Activated effector memory CD4-positive, alpha-beta T cell treated with Interleukin-2 at 50 U/mL for 16 hours (primary cell): ENCODE results near the gene LRRC8B.
"Not testable (repeated sequence)": the region's sequence is repeated elsewhere in the genome, so short reads cannot be mapped to it uniquely, and the experiment has no call there.

Experiments used
- DNase-seq: peaks from one replicate; pipeline ENCODE4 v3.0.0-alpha.2; 2020

LRRC8B gene

GRCh38 chr1:89609781-89610456 lies 85.3 kb downstream of the LRRC8B start:
- peak; percentile 44 for DNase-seq

DNA sequence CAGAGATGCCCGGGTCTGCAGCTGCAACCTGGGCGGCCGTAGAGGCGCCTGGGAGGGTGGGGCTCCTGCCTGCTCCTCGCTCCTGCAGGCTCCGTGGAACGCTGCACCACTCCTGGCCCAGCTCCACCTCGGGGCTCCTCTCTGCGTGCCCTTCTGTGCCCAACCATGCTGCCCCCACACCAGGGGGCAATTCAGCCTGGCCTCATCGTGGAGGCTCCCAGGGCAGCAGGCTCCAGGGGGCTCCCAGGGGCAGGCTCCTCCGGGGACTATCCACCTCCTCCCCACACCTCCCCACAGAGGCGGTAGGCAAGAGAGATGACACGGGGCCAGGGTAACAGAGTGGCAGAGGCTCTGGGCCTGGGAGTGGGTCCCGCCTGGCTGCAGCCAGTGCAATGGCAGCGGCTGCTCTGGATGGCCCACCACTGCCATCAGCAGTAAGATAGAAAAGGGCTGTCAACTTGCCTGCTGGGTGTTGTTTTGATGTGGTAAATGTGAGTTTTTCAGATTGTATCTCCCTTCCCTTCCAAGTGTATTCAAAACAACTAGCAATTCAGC lies 85.9 kb downstream of the LRRC8B start:
- peak; percentile 64 for DNase-seq

DNA sequence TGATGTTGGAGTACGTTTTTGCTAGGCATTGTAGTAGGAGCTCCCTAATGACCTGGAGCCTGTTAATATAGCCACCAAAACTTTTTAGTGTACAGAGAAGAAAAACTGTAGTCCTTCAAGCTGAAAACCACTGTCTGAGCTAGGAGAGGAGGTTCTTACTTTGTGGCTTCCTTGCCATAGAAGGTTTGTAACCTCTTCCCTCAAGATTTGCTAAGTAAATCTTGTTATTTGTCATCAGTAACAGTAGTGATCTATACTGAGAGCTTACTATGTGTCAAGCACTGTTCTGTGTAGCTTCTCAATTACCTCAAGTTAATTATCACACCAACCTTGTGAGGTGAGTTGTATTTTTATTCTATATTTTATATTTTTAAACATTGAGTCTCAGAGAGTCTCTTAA lies 87.1 kb downstream of the LRRC8B start:
- no peak for DNase-seq

DNA sequence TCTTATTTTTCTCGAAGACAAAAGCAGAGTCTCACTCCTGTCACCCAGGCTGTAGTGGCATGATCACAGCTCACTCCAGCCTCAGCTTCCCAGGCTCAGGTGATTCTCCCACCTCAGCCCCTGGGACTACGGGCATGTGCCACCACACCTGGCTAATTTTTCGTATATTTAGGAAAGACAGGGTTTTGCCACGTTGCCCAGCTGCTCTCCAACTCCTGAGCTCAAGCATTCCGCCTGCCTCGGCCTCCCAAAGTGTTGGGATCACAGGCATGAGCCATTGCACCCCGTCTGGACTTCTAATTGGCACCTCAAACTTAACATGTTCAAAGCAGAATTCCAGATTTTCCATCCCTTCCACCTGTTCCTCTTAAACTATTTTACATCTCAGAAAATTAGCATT lies 89.3 kb downstream of the LRRC8B start:
- DNase-seq: no peak

- no peak for DNase-seq
These were observed 91.3 kb downstream of the LRRC8B start for GRCh38 chr1:89615676-89616598.

GRCh38 chr1:89616844-89617627 lies 92.4 kb downstream of the LRRC8B start:
- DNase-seq: no peak

GRCh38 chr1:89620664-89621063 lies 96.0 kb downstream of the LRRC8B start:
- no peak for DNase-seq

DNA sequence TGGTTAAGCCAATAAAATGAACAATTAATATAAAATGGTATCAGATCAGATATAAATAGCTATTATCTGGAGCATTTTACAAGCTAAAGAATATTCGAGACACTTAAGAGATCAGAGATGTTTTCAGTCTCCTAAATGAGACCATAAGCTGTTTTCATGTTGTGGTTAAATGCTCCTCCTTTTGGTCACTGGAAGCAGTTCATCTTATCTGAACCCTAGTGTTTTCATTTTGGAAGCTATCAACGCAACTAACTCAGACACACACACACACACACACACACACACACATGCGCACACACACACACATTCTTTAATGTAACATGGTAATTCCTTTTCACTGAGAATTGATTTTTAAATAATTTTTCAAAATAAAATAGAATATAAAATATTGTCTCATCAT lies 98.3 kb downstream of the LRRC8B start:
- DNase-seq: no peak

- no peak for DNase-seq
These were observed 99.7 kb downstream of the LRRC8B start for GRCh38 chr1:89624314-89624713.

GRCh38 chr1:89624715-89625323 lies 100.2 kb downstream of the LRRC8B start:
- no peak for DNase-seq

GRCh38 chr1:89627596-89627962 lies 103.0 kb downstream of the LRRC8B start:
- no peak for DNase-seq

GRCh38 chr1:89629146-89629545 lies 104.5 kb downstream of the LRRC8B start:
- DNase-seq: no peak

DNA sequence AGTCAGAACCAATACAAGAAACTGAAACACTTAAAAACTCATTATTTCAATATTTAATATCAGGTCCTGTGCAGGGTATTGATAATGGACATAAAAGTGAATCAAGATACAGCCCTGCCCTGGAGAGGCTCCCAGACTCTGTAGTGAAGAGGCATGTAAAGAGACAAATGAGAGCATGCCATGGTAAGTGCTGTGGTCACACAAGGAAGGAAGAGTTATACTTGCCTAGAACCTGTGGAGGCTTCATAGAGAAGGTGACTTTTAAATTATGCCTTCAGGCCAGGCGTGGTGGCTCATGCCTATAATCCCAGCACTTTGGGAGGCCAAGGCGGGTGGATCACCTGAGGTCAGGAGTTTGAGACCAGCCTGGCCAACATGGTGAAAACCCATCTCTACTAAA lies 105.0 kb downstream of the LRRC8B start:
- DNase-seq: not testable (repeated sequence)

GRCh38 chr1:89630048-89630447 lies 105.4 kb downstream of the LRRC8B start:
- DNase-seq: no peak

- no peak for DNase-seq
These were observed 107.4 kb downstream of the LRRC8B start for GRCh38 chr1:89631816-89632656.

GRCh38 chr1:89632657-89633247 lies 108.1 kb downstream of the LRRC8B start, which contains the start of gene LRRC8C:
LRRC8C (plus strand) TSS chr1:89633120; CDS start chr1:89686474, 53,354 bp downstream.
- DNase-seq: peak; percentile 83

DNA sequence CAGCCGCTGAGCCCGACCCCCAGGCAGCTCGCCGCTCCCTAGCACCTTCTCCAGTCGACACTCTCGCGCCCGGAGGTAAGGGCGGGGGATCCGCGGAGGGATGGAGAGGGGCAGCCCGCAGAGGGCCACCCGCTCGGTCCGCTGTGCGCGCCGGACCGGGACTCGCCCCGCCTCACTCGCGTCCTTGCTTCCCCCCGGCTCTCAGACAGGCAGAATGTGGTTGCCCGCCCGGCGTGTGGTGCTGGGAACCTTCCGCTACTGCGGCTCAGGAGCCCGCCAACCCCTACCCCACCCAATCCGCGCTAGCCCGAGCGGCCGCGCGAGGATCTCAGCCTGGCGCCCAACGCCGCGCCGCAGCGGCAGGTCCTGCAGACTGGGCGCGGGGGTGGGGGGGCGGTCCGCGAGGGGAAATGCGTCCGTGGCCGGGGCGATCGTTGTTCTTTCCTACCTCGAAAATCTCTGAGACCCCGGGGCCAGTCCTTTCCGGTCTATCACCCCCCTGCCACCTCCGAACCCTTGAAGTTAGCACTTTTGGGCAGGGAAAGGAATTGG lies 108.7 kb downstream of the LRRC8B start:
- peak; percentile 56 for DNase-seq

- DNase-seq: no peak
These were observed 109.4 kb downstream of the LRRC8B start for GRCh38 chr1:89633800-89634625.
